HG03039 (cell line): ENCODE data around the gene FGA.

Experiments used
- ATAC-seq: cut with Tn5 transposase; IDR thresholded peaks from one replicate; pipeline ENCODE4 v1.9.1; 2021; ENCODE audit warnings: mild to moderate bottlenecking, moderate library complexity; ENCODE audit not compliant: unreplicated experiment

Gene FGA

DNA sequence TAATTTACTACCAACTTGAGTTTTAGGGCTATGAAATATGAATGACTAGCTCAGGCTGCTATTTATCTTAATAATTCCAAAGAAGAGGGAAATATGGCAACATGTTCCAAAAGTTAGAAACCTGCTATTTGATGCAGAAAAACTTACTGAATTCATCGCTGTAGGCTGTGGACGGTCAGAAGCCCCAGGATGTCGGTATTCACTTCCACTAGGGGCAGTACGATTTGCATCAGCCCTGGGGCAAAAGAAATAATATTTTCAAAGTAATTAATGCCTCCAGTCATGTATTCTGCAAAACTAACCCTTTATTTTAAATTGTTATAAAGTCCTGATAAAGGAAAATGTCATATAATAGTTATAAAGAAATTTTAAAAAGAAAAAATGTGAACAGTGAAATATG is 44.9 kb downstream of the FGA start:
- no peak for ATAC-seq

- no peak for ATAC-seq
Measured at GRCh38 chr4:154542271-154542879, 48.2 kb downstream of the FGA start.
